HG03175 (cell line): Measurements from ENCODE around the gene HDAC2.
"Not testable (repeated sequence)": the region's sequence is repeated elsewhere in the genome, so short reads cannot be mapped to it uniquely, and the experiment has no call there.

ENCODE experiments used
- ATAC-seq: cut with Tn5 transposase; IDR thresholded peaks from one replicate; pipeline ENCODE4 v1.9.1; 2021; ENCODE audit warnings: mild to moderate bottlenecking, moderate library complexity; ENCODE audit not compliant: unreplicated experiment

HDAC2 gene

GRCh38 chr6:113970805-113971676 lies at the start of gene HDAC2:
TSS of gene HDAC2 (minus strand) at chr6:113971148. CDS start at chr6:113970908, 240 bp downstream.
- peak; percentile 82 for ATAC-seq

- ATAC-seq: no peak
Measured at GRCh38 chr6:114020196-114020595, 49.2 kb upstream of the HDAC2 start.

- not testable (repeated sequence) for ATAC-seq
Measured at GRCh38 chr6:114017146-114017545, 46.2 kb upstream of the HDAC2 start.

GRCh38 chr6:114014106-114014505 lies 43.2 kb upstream of the HDAC2 start:
- ATAC-seq: not testable (repeated sequence)

- not testable (repeated sequence) for ATAC-seq
Measured at GRCh38 chr6:114011486-114011885, 40.5 kb upstream of the HDAC2 start.

- no peak for ATAC-seq
Measured at GRCh38 chr6:114010540-114010939, 39.6 kb upstream of the HDAC2 start.

- no peak for ATAC-seq
Measured at GRCh38 chr6:114009192-114009591, 38.2 kb upstream of the HDAC2 start.

- ATAC-seq: no peak
Measured at GRCh38 chr6:114008331-114008730, 37.4 kb upstream of the HDAC2 start.

- no peak for ATAC-seq
Measured at GRCh38 chr6:114007516-114007915, 36.6 kb upstream of the HDAC2 start.

GRCh38 chr6:114001354-114001753 lies 30.4 kb upstream of the HDAC2 start:
- no peak for ATAC-seq

- no peak for ATAC-seq
Measured at GRCh38 chr6:114000069-114000468, 29.1 kb upstream of the HDAC2 start.

GRCh38 chr6:113999284-113999683 lies 28.3 kb upstream of the HDAC2 start:
- no peak for ATAC-seq

GRCh38 chr6:113998811-113999210 lies 27.9 kb upstream of the HDAC2 start:
- no peak for ATAC-seq

- no peak for ATAC-seq
Measured at GRCh38 chr6:113997116-113997515, 26.2 kb upstream of the HDAC2 start.

- no peak for ATAC-seq
Measured at GRCh38 chr6:113995634-113996033, 24.7 kb upstream of the HDAC2 start.

- ATAC-seq: peak; percentile 95
Measured at GRCh38 chr6:113994934-113995342, 24.0 kb upstream of the HDAC2 start.

GRCh38 chr6:113989675-113990074 lies 18.7 kb upstream of the HDAC2 start:
- no peak for ATAC-seq

GRCh38 chr6:113982675-113983074 lies 11.7 kb upstream of the HDAC2 start:
- ATAC-seq: not testable (repeated sequence)

GRCh38 chr6:113982055-113982550 lies 11.2 kb upstream of the HDAC2 start:
- ATAC-seq: no peak

GRCh38 chr6:113980937-113981554 lies 10.1 kb upstream of the HDAC2 start:
- ATAC-seq: peak; percentile 82

- ATAC-seq: peak; percentile 63
Measured at GRCh38 chr6:113979937-113980336, 9.0 kb upstream of the HDAC2 start.

GRCh38 chr6:113978084-113978675 lies 7.2 kb upstream of the HDAC2 start:
- no peak for ATAC-seq
